ENCODE measurements around the gene NTSR2.

NTSR2 gene

DNA sequence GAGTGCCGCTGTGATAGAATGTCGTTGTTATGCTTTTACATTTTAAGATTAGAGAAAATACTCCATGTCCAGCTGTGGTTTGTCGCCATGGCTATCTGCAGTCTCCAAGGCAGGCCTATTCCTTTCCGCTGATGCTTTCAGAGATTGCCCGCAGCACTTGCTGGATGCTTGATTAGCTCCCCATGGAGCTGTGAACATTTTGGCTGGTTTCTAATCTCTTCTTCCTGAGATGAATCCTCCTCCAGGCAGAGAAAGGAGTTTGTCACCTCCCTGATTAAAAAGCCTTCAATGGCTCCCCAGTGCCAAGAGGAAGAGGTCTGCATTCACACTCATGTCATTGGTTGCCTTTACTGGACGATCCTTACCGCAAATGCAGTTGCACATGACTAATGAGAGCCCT, 43.8 kb upstream of the NTSR2 start:
- Histone ChIP-seq H3K27ac (no peak overlapping the region), H3K4me3 (no peak overlapping the region)
- TF ChIP-seq, protein P1, sequence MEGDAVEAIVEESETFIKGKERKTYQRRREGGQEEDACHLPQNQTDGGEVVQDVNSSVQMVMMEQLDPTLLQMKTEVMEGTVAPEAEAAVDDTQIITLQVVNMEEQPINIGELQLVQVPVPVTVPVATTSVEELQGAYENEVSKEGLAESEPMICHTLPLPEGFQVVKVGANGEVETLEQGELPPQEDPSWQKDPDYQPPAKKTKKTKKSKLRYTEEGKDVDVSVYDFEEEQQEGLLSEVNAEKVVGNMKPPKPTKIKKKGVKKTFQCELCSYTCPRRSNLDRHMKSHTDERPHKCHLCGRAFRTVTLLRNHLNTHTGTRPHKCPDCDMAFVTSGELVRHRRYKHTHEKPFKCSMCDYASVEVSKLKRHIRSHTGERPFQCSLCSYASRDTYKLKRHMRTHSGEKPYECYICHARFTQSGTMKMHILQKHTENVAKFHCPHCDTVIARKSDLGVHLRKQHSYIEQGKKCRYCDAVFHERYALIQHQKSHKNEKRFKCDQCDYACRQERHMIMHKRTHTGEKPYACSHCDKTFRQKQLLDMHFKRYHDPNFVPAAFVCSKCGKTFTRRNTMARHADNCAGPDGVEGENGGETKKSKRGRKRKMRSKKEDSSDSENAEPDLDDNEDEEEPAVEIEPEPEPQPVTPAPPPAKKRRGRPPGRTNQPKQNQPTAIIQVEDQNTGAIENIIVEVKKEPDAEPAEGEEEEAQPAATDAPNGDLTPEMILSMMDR (IDR thresholded peaks at IDR 0.05): no peak
- no peak for DNase-seq (ENCODE audit: low spot score)

DNA sequence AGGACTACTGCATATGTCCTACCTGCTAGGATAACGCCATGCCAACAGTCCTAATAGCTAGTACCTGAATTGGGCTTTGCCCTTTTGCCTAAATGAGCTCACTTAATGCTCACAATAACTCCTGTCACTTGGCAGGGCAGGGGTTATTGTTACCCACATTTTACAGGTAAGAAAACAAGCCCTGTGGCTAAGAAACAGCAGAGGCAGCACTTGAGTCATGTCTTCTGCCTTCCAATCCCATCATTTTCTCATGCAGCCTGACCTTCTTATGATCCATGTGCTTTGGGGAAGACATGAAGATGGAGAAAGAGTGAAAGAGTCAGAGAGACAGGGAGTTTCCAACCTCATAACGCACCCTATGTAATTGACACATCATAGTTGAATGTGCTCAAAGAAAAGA, 42.9 kb upstream of the NTSR2 start:
- Histone ChIP-seq H3K4me3 (no peak overlapping the region), H3K27ac (no peak overlapping the region)
- TF ChIP-seq, protein P1 (IDR thresholded peaks at IDR 0.05): no peak
- DNase-seq (ENCODE audit: low spot score): no peak

DNA sequence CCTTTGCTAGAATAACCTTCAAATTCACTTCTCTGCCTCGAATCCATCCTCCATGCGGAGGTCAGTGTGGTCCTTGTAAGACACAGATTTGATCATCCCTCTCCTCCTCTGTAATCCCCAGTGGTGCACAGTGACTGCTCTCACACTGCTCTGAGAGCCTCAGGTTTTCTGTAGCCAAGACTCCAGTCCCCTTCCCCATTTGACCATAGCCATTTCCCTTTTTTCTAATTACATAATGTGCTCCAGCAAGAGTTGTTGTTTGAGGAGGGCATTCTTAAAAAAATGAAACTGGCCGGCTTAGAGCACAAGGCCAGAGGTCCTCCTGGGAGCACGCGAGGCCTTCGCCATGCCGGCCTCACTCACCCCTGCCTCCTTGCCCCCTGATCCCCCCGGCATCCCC, 41.8 kb upstream of the NTSR2 start:
- Histone ChIP-seq H3K27ac (no peak overlapping the region), H3K4me3 (no peak overlapping the region)
- no peak for DNase-seq (ENCODE audit: low spot score)
- TF ChIP-seq, protein P1 (IDR thresholded peaks at IDR 0.05): no peak

DNA sequence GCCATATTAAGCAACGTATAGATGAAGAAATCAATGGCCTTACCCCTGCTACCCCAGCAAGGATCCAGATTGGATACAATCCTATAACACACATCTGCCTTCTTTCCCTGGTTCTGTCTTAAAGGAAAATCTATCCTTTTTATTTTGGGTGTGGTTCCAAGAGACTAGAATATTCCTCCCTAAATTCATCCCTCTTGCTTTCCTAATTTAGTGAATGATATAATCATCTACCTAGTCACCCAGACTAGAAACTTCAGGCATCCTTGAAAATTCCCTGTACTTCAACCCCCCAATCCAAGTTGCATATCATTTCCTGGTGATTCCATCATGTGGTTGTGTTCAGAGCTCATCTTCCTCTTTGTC, 41.3 kb upstream of the NTSR2 start:
- no peak for DNase-seq (ENCODE audit: low spot score)
- no peak overlapping the region for H3K27ac ChIP-seq
- no peak overlapping the region for H3K4me3 ChIP-seq
- TF ChIP-seq, protein P1 (IDR thresholded peaks at IDR 0.05): no peak

DNA sequence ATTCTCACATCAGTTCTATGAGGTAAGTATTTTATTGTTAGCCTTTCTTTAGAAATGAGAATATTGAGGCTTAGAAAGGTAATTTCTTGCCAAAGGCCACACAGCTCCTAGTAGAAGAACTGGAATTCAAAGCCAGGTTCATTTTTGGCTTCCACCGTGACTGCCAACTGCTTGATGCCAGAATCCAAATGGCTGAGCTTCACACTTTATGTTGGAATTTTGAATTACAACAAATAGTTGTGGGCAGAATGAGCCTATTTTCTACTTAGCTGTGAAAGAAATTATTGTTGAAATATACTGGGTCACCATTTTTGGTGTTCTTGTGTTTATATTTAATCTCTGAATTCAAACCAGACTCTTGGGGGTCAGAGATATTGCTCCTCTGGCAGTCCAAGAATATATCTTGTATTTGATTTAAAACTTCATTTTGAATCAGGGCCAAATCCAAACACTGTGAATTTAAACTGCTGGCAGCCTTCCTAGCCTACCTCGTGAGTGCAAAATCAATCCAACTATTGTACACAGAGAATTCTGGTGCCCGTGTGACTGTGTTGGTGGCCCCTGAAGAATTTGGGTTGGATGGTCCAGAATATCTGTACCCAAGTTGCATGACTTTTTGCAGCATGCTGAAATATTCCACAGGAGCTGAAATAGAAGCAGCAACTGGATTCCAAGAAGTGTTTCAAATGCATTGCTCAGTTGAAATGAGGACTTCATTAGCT, 40.8 kb upstream of the NTSR2 start:
- H3K4me3 ChIP-seq: no peak overlapping the region
- DNase-seq (ENCODE audit: low spot score): no peak
- TF ChIP-seq, protein P1 (IDR thresholded peaks at IDR 0.05): no peak
- H3K27ac ChIP-seq: no peak overlapping the region

DNA sequence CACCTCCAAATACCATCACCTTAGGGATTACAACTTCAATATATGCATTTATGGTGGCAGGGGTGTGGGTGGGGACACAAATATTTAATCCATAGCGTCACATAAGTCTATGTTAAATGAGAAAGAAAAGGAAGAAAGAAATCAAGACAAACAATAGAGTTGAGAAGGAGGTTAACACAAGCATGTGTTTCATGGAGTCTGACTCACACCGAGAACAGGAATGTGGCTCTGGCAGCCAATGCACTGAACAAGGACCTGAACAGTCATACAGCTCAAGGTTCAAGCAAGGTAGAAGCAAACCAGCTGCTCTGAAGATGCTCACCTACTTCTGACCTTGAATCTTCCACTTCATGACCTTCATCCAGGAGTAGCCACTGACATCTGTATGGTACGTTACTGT, 40.2 kb upstream of the NTSR2 start:
- DNase-seq (ENCODE audit: low spot score): no peak
- TF ChIP-seq, protein P1 (IDR thresholded peaks at IDR 0.05): no peak
- H3K27ac ChIP-seq: no peak overlapping the region

DNA sequence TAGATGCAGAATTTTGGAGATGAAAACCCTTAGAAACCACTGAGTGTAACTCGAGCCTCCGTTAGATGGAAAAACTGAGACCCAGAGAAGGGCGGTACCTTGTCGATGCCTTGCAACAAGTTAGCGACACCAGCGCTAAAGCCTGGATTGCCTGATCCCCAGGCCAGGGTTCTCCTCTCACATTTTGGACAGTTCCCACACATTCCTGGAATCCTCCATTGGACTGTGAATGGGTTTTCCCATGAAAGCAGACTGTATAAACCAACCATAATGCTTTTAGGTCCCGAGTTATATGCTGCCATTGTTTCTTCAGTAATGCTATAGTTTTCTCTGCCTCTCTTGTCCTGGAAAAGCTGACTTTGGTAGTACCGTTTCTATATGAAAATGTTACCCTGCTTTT, 39.3 kb upstream of the NTSR2 start:
- TF ChIP-seq, protein P1 (IDR thresholded peaks at IDR 0.05): no peak
- Histone ChIP-seq H3K4me3 (no peak overlapping the region), H3K27ac (no peak overlapping the region)
- no peak for DNase-seq (ENCODE audit: low spot score)

More for the DNA sequence above, 40.2 kb upstream of the NTSR2 start:
- no peak overlapping the region for H3K4me3 ChIP-seq

Data from coronary artery (tissue), 2 donors.